Measurements from ENCODE around the gene C1QTNF6.

DNA sequence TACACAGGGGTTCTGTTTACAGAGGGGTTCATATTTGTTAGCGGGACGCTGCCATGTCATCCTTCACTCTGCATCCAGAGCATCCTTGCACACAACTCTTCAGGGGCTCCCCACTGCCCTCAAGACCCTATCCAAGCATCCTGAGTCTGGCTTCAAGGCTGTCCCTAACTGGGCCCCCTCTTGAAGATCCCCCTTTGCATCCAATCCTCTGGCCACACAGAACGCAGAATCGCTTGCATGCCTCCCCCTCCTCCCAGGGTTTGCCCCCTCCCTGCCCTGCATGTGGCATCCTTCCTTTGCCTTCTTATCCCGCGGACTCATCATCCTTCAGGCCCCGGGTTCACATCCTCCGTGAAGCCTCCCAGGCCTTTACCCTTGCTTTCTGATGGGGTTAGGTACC is 18.6 kb downstream of the C1QTNF6 start:
- TF ChIP-seq, protein P1, sequence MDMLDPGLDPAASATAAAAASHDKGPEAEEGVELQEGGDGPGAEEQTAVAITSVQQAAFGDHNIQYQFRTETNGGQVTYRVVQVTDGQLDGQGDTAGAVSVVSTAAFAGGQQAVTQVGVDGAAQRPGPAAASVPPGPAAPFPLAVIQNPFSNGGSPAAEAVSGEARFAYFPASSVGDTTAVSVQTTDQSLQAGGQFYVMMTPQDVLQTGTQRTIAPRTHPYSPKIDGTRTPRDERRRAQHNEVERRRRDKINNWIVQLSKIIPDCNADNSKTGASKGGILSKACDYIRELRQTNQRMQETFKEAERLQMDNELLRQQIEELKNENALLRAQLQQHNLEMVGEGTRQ (IDR thresholded peaks at IDR 0.05; ENCODE audit: low read depth, low read length), result no peak
- TF ChIP-seq CHD1 (IDR thresholded peaks at IDR 0.05; ENCODE audit: low read depth, low read length) (no peak), CEBPB (IDR thresholded peaks at IDR 0.05; ENCODE audit: low read depth, low read length) (no peak)
- TF ChIP-seq, protein P2, sequence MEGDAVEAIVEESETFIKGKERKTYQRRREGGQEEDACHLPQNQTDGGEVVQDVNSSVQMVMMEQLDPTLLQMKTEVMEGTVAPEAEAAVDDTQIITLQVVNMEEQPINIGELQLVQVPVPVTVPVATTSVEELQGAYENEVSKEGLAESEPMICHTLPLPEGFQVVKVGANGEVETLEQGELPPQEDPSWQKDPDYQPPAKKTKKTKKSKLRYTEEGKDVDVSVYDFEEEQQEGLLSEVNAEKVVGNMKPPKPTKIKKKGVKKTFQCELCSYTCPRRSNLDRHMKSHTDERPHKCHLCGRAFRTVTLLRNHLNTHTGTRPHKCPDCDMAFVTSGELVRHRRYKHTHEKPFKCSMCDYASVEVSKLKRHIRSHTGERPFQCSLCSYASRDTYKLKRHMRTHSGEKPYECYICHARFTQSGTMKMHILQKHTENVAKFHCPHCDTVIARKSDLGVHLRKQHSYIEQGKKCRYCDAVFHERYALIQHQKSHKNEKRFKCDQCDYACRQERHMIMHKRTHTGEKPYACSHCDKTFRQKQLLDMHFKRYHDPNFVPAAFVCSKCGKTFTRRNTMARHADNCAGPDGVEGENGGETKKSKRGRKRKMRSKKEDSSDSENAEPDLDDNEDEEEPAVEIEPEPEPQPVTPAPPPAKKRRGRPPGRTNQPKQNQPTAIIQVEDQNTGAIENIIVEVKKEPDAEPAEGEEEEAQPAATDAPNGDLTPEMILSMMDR (conservative IDR thresholded peaks at IDR 0.05; ENCODE audit: low read depth, low read length), result no peak
